Measurements from ENCODE around the gene EIF1. TPM values are rescaled to one million over a fixed set of nuclear protein-coding genes. Genes with fewer than 3 reads are reported as not detected.
"Not testable (repeated sequence)": the region's sequence is repeated elsewhere in the genome, so short reads cannot be mapped to it uniquely, and the experiment has no call there.

Gene EIF1
- total RNA-seq, 4 donors from 2014 or later, result 238 to 471 (median 430) TPM

GRCh38 chr17:41681776-41682175 is 6.9 kb upstream of the EIF1 start:
- TF ChIP-seq POLR2AphosphoS5 (IDR thresholded peaks at IDR 0.05), result no peak
- no peak for TF ChIP-seq CTCF (IDR thresholded peaks at IDR 0.05)
- no peak for TF ChIP-seq POLR2A (IDR thresholded peaks at IDR 0.05)
- TF ChIP-seq EP300 (IDR thresholded peaks at IDR 0.05), result no peak
- Histone ChIP-seq H3K9me3 (no peaks in the 10 kb centered on the region), H3K27ac (no peak overlapping the region), H3K4me3 (no peak overlapping the region), H3K36me3 (no peaks in the 10 kb centered on the region), H3K27me3 (no peaks in the 10 kb centered on the region), H3K4me1 (peaks cover 24% of the 10 kb centered on the region)
- no peak for DNase-seq (ENCODE audit: low spot score in 2 of 2)
- WGBS, result 88% methylated on average over 3 of the region's 3 CpGs

GRCh38 chr17:41682631-41683030 is 6.1 kb upstream of the EIF1 start:
- DNase-seq (ENCODE audit: low spot score in 2 of 2), result no peak
- TF ChIP-seq CTCF (IDR thresholded peaks at IDR 0.05) (no peak), POLR2AphosphoS5 (IDR thresholded peaks at IDR 0.05) (no peak)
- whole genome bisulfite sequencing, result 79% methylated on average over 5 of the region's 5 CpGs
- H3K4me3 ChIP-seq, result no peak overlapping the region
- no peak overlapping the region for H3K27ac ChIP-seq
- H3K9me3 ChIP-seq, result no peaks in the 10 kb centered on the region
- no peaks in the 10 kb centered on the region for H3K36me3 ChIP-seq
- peaks cover 22% of the 10 kb centered on the region for H3K4me1 ChIP-seq
- H3K27me3 ChIP-seq, result no peaks in the 10 kb centered on the region

GRCh38 chr17:41683441-41684007 is 5.2 kb upstream of the EIF1 start:
- Histone ChIP-seq H3K9me3 (no peaks in the 10 kb centered on the region), H3K4me1 (peaks cover 21% of the 10 kb centered on the region), H3K4me3 (no peak overlapping the region), H3K36me3 (no peaks in the 10 kb centered on the region), H3K27me3 (no peaks in the 10 kb centered on the region), H3K27ac (no peak overlapping the region)
- DNase-seq (ENCODE audit: low spot score in 2 of 2), result no peak
- WGBS, result 70% methylated on average over 8 of the region's 8 CpGs
- TF ChIP-seq CTCF (IDR thresholded peaks at IDR 0.05) (no peak), POLR2AphosphoS5 (IDR thresholded peaks at IDR 0.05) (no peak), POLR2A (IDR thresholded peaks at IDR 0.05) (no peak), EP300 (IDR thresholded peaks at IDR 0.05) (no peak)

- Histone ChIP-seq H3K4me3 (no peak overlapping the region), H3K9me3 (no peaks in the 10 kb centered on the region), H3K4me1 (peaks cover 16% of the 10 kb centered on the region), H3K27ac (no peak overlapping the region), H3K36me3 (no peaks in the 10 kb centered on the region), H3K27me3 (no peaks in the 10 kb centered on the region)
- DNase-seq (ENCODE audit: low spot score in 2 of 2), result no peak
- no peak for TF ChIP-seq POLR2A (IDR thresholded peaks at IDR 0.05)
- TF ChIP-seq CTCF (IDR thresholded peaks at IDR 0.05), result no peak
- no peak for TF ChIP-seq POLR2AphosphoS5 (IDR thresholded peaks at IDR 0.05)
- no peak for TF ChIP-seq EP300 (IDR thresholded peaks at IDR 0.05)
- WGBS, result 61% methylated on average over 4 of the region's 4 CpGs
Measured at GRCh38 chr17:41684035-41684434, 4.7 kb upstream of the EIF1 start.

GRCh38 chr17:41685753-41686152 is 2.9 kb upstream of the EIF1 start:
- Histone ChIP-seq H3K4me1 (peaks cover 21% of the 10 kb centered on the region), H3K36me3 (peaks cover 14% of the 10 kb centered on the region)
- H3K27me3 ChIP-seq; H3K27ac ChIP-seq; H3K4me3 ChIP-seq; DNase-seq (ENCODE audit: low spot score in 2 of 2); H3K9me3 ChIP-seq: not testable (repeated sequence)
- WGBS, result 90% methylated on average over 13 of the region's 13 CpGs

GRCh38 chr17:41686281-41686680 is 2.4 kb upstream of the EIF1 start:
- no peaks in the 10 kb centered on the region for H3K9me3 ChIP-seq
- H3K36me3 ChIP-seq, result peaks cover 20% of the 10 kb centered on the region
- H3K4me3 ChIP-seq, result no peak overlapping the region
- TF ChIP-seq POLR2A (IDR thresholded peaks at IDR 0.05) (no peak), EP300 (IDR thresholded peaks at IDR 0.05) (no peak), POLR2AphosphoS5 (IDR thresholded peaks at IDR 0.05) (no peak), CTCF (IDR thresholded peaks at IDR 0.05) (no peak)
- DNase-seq (ENCODE audit: low spot score in 2 of 2), result no peak
- peaks cover 27% of the 10 kb centered on the region for H3K4me1 ChIP-seq
- no peak overlapping the region for H3K27ac ChIP-seq
- H3K27me3 ChIP-seq, result no peaks in the 10 kb centered on the region
- 92% methylated on average over 4 of the region's 4 CpGs for WGBS
